ENCODE data around the gene BRIP1.
A peak's percentile ranks its signal among the peaks of the same experiment; 100 is the strongest.
"Not testable (repeated sequence)": the region's sequence is repeated elsewhere in the genome, so short reads cannot be mapped to it uniquely, and the experiment has no call there.

Gene BRIP1

DNA sequence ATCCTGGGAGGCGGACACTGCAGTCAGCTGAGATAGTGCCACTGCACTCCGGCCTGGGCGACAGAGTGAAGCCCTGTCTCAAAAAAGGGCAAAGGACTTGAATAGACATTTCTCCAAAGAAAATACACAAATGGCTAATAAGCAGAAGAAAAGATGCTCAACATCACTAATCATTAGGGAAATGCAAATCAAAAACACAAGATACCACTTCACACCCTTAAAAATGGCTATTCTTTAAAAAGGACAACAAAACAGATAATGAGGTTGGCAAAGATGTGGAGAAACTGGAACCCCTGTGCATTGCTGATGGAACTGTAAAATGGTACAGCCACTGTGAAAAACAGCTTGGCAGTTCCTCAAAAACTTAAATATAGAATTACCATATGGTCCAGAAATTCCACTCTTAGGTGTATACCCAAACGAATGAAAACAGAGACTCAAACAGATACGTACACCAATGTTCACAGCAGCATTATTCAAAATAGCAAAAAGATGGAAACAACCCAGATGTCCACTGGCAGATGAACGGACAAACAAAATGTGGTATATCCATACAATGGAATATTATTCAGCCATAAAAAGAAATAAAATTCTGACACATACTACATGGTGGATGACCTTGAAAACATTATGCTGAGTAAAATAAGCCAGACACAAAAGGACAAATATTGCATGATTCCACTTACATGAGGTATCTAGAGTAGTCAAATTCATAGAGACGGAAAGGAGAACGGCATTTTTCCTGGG, 35.5 kb downstream of the BRIP1 start:
- no peak for DNase-seq (ENCODE audit: low read depth in 2 of 2)

GRCh38 chr17:61826866-61827265, 36.5 kb downstream of the BRIP1 start:
- not testable (repeated sequence) for DNase-seq (ENCODE audit: low read depth in 2 of 2)

DNA sequence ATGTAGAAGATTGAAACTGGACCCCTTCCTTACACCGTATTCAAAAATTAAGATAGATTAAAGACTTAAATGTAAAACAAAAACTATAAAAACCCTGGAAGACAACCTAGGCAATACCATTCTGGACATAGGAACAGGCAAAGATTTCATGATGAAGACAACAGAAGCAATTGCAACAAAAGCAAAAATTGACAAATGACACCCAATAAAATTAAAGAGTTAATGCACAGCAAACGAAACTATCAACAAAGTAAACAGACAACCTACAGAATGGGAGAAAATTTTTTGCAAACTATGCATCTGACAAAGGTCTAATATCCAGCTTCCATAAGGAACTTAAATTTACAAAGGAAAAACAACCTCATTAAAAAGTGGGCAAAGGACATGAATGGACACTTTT, 37.1 kb downstream of the BRIP1 start:
- DNase-seq (ENCODE audit: low read depth in 2 of 2): not testable (repeated sequence)

DNA sequence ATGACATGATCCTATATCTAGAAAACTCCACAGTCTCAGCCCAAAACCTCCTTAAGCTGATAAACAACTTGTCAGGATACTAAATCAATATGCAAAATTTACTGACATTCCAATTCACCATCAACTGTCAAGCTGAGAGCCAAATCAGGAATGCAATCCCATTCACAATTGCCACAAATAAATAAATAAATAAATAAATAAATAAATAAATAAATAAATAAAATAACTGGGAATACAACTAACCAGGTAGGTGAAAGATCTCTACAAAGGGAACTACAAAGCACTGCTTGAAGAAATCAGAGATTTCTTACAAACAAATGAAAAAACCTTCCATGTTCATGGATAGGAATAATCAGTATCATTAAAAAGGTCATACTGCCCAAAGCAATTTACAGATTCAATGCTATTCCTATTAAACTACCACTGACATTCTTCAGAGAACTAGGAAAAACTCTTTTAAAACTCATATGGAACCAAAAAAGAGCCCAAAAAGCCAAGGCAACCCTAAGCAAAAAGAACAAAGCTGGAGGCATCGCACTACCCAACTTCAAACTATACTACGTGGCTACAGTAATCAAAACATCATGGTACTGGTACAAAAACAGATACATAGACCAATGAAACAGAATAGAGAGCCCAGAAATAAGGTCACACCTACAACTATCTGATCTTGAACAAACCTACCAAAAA, 37.7 kb downstream of the BRIP1 start:
- DNase-seq (ENCODE audit: low read depth in 2 of 2): no peak

- no peak for DNase-seq (ENCODE audit: low read depth in 2 of 2)
These were observed 40.7 kb downstream of the BRIP1 start for GRCh38 chr17:61822326-61823285.

GRCh38 chr17:61821655-61822054, 41.7 kb downstream of the BRIP1 start:
- no peak for DNase-seq (ENCODE audit: low read depth in 2 of 2)

GRCh38 chr17:61819265-61819664, 44.1 kb downstream of the BRIP1 start:
- DNase-seq (ENCODE audit: low read depth in 2 of 2): not testable (repeated sequence)

DNA sequence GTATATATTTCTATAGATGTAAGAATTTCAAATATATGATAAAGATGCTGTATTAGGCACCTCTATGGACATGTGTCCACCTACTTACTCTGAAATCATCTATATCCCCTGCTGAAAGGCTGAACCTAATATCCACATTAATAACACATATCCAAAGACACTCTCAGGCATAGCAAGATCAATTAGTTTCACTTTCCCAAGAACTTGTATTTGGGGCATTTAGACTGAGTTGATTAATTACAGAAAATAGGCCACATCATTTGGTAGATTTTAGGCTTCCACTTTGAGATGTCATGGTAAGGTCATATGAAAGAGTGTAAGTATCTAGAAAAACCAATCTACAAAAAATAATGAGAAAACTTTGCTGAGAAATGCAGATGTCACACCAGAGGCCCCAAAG, 45.1 kb downstream of the BRIP1 start:
- DNase-seq (ENCODE audit: low read depth in 2 of 2): no peak

- DNase-seq (ENCODE audit: low read depth in 2 of 2): no peak
These were observed 45.9 kb downstream of the BRIP1 start for GRCh38 chr17:61817452-61817851.

- no peak for DNase-seq (ENCODE audit: low read depth in 2 of 2)
These were observed 46.8 kb downstream of the BRIP1 start for GRCh38 chr17:61816538-61816937.

- DNase-seq (ENCODE audit: low read depth in 2 of 2): no peak
These were observed 47.3 kb downstream of the BRIP1 start for GRCh38 chr17:61815863-61816503.

GRCh38 chr17:61814485-61814884, 48.8 kb downstream of the BRIP1 start:
- no peak for DNase-seq (ENCODE audit: low read depth in 2 of 2)

GRCh38 chr17:61813211-61813610, 50.1 kb downstream of the BRIP1 start:
- no peak for DNase-seq (ENCODE audit: low read depth in 2 of 2)

DNA sequence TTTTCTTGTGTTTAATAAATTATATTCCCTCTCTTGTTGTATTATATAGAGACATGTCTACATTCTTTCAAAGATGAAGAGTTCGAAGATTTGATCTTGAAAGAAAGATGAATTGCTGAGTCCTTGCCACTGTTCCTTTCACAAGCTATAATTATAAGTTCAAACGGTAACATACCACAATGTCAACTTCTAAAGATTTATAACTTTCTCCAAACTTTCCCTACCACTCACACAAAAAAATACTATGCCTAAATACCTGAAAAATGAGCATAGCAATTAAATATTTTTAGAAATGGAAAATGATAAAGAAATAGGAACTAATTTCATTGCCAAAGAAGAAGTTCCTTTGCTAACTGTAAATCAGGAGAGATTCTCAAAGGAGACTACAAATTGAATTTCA, 50.6 kb downstream of the BRIP1 start:
- no peak for DNase-seq (ENCODE audit: low read depth in 2 of 2)

GRCh38 chr17:61809816-61810392, 53.4 kb downstream of the BRIP1 start:
- peak; percentile 68 to 69 for DNase-seq (ENCODE audit: low read depth in 2 of 2)

DNA sequence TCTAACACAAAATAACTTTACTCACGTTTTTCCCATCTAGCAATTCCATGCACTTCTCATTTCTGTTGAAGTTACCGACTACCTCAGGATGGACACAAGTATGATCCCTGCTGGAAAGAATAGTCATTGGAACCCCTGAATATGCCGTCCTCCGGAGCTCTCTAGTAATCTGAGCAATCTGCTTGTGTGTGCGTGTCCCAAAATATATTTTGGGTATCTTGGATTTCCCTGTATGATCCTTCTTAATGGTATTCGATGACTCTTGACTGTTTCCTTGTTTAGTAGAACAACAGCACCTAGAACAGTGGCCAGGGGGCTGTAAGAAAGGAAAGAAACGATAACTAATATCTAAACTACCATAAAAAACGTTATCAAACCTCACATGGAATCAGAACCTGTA, 54.9 kb downstream of the BRIP1 start:
- no peak for DNase-seq (ENCODE audit: low read depth in 2 of 2)

- DNase-seq (ENCODE audit: low read depth in 2 of 2): no peak
These were observed 56.4 kb downstream of the BRIP1 start for GRCh38 chr17:61806936-61807335.

DNA sequence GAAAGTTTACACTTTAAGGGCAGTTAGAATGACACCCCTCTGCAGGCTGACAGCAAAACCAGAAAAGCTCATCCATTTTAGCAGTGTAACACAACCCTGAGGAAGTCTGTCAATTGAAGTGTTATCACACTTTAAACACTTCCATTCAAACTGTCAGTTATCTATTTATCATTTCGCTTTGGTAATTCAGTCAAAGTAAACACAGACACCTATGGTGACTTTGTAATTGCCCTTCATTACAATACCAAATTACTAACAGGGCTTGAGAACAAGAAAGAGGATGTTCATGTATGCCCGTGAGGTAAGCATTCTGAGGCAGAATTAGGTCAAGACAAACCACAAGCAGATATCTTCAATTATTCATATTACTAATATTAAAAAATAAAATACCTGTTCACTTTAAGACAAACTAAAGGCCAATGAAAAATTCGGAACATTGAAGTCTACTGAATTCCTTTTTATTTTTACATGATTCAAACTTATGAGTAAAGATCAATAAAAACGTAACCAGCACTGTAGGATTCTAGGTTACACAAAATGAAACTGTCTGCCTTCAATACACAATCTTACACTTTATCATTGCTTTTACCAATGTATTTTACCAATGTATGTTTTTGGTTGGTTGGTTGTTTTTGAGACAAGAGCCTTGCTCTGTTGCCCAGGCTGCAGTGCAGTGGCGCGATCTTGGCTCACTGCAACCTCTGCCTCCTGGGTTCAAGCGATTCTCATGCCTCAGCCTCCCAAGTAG, 57.1 kb downstream of the BRIP1 start:
- no peak for DNase-seq (ENCODE audit: low read depth in 2 of 2)

DNA sequence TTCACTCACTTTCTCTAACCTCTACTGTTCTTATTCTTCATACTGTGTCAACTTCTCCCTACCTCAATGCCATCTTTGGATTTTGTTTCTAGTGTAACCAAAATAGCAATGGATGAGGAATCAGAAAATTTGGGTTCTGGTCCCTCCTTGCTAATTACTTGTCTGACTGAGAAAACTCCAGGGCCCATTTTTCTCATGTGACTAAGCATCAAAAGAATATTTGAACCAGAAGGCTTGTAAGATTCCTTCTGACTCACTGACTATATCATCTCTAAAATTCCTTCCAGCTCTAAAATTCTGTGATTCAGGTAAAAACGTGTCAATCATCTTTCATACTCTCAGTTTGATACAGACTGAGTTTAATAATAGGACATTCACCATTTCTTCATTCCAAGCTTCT, 57.9 kb downstream of the BRIP1 start:
- DNase-seq (ENCODE audit: low read depth in 2 of 2): peak; percentile 43 to 44

- no peak for DNase-seq (ENCODE audit: low read depth in 2 of 2)
These were observed 59.5 kb downstream of the BRIP1 start for GRCh38 chr17:61803796-61804195.

DNA sequence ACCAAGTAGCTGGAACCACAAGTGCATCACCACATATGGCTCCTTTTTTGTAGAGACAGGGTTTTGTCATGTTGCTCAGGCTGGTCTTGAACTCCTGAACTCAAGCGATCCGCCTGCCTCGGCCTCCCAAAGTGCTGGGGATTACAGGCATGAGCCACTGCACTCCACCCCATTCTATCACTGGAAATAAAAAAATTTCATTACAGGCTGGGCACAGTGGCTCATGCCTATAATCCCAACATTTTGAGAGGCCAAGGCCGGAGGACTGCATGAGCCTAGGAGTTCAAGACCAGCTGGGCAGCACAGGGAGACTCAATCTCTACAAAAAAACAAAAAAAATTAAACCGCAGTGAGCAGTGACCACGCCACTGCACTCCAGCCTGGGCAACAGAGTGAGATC, 60.1 kb downstream of the BRIP1 start:
- DNase-seq (ENCODE audit: low read depth in 2 of 2): no peak

Data from fibroblast of skin of left quadriceps (primary cell).